GM12891 (cell line): ENCODE measurements around the gene ASZ1.

ENCODE experiments used
- PAX5 ChIP-seq: IDR thresholded peaks from 2 replicates; pipeline ENCODE4 v1.6.1; 2011; ENCODE audit warnings: low read length, moderate library complexity, mild to moderate bottlenecking; ENCODE audit not compliant: insufficient read depth, severe bottlenecking
- POLR2A ChIP-seq: IDR thresholded peaks from 2 replicates; pipeline ENCODE4 v1.6.1; 2011; ENCODE audit warnings: low read depth, low read length, control low read depth
- POLR2AphosphoS5 ChIP-seq: IDR thresholded peaks from 2 replicates; pipeline ENCODE4 v1.6.1; 2011; ENCODE audit warnings: low read depth, low read length, control low read depth
- POU2F2 ChIP-seq: IDR thresholded peaks from 2 replicates; pipeline ENCODE4 v1.6.1; 2011; ENCODE audit warnings: low read depth, mild to moderate bottlenecking, control low read depth, low read length, moderate library complexity
- SPI1 ChIP-seq: IDR thresholded peaks from 2 replicates; pipeline ENCODE4 v1.6.1; 2011; ENCODE audit warnings: low read depth, low read length, control low read depth
- TAF1 ChIP-seq: IDR thresholded peaks from 2 replicates; pipeline ENCODE4 v1.6.1; 2011; ENCODE audit warnings: low read depth, low read length, control low read depth

- TF ChIP-seq POLR2AphosphoS5 (no peak), POLR2A (no peak), SPI1 (no peak), POU2F2 (no peak), TAF1 (no peak), PAX5 (no peak)
Measured at GRCh38 chr7:117350027-117350426, 77.3 kb downstream of the ASZ1 start.
